HCT116 (cell line): ENCODE measurements around the gene GOLT1A. TPM values are rescaled to one million over a fixed set of nuclear protein-coding genes. Genes with fewer than 3 reads are reported as not detected.

ENCODE experiments used
- ATAC-seq: fragments of 200-7000 bp; cut with Tn5 transposase; 2 replicates; pipeline ENCODE4 v1.9.1; 2020; ENCODE audit warnings: mild to moderate bottlenecking, moderate library complexity
- BruUV-seq: library from RNA; stranded (reverse); fragments of 400-500 nt; replicated peaks from 2 replicates; lab custom pipeline; 2021; lab: Mats Ljungman, UMichigan
- CTCF ChIA-PET: fragments of 300-600 bp; sonication (Branson Sonifier 250); formaldehyde crosslinking; loops from one replicate; lab custom pipeline; 2021; ENCODE audit warnings: antibody characterized with exemption; lab: Charles Lee
- POLR2A ChIA-PET: fragments of 300-600, 350-600 bp; sonication (Branson Sonifier 250); formaldehyde crosslinking; loops from one replicate; lab custom pipeline; 2021; ENCODE audit warnings: antibody characterized with exemption; lab: Charles Lee
- RAD21 ChIA-PET, 2 experiments: fragments of 300-600 bp; sonication (Branson Sonifier 250); formaldehyde crosslinking; loops; one replicate each; lab custom pipeline; 2023; ENCODE audit warnings: low total read pairs in 2 of 2; ENCODE audit not compliant: uncharacterized antibody in 2 of 2, unreplicated experiment in 2 of 2, low non-redundant PET in 1 of 2; lab: Charles Lee
- DNase-seq: peaks from one replicate; pipeline ENCODE4 v3.0.0-alpha.2; 2010; ENCODE audit warnings: low read depth, low spot score
- H2AFZ ChIP-seq: fragments of 200-600 bp; shearing (Covaris generic), sonication (generic); 2 replicates; pipeline ENCODE4 v1.6.1; 2017; ENCODE audit warnings: low read depth, mixed run types, mixed read lengths, antibody characterized with exemption, low read length; ENCODE audit not compliant: poor library complexity, severe bottlenecking
- H3K27ac ChIP-seq: 2 replicates; pipeline ENCODE4 v1.5.1; 2012; ENCODE audit warnings: low read depth, low read length
- H3K27me3 ChIP-seq: fragments of 200-600 bp; sonication (generic); 2 replicates; pipeline ENCODE4 v1.6.1; 2016; ENCODE audit warnings: mixed run types, low read length, mixed read lengths; ENCODE audit not compliant: insufficient read depth
- H3K36me3 ChIP-seq, 2 experiments: fragments of 200-500 bp in 1 of 2; fragments of 200-600 bp in 1 of 2; sonication (Bioruptor generic) in 1 of 2; sonication (generic) in 1 of 2; 2 replicates each; pipeline versions ENCODE4 v1.5.1 to v1.6.1; 2014 to 2016; ENCODE audit warnings: low read length in 2 of 2, inconsistent platforms in 1 of 2, mixed read lengths in 1 of 2, mixed run types in 1 of 2; ENCODE audit not compliant: insufficient read depth in 2 of 2, control insufficient read depth in 1 of 2
- H3K4me1 ChIP-seq, 2 experiments: fragments of 200-600 bp in 1 of 2; sonication (generic) in 1 of 2; 2 replicates each; pipeline versions ENCODE4 v1.5.1 to v1.6.1; 2012 to 2017; ENCODE audit warnings: low read length in 2 of 2, inconsistent platforms in 1 of 2, mild to moderate bottlenecking in 1 of 2, mixed read lengths in 1 of 2, mixed run types in 1 of 2, moderate library complexity in 1 of 2; ENCODE audit not compliant: insufficient read depth in 2 of 2, control insufficient read depth in 1 of 2
- H3K4me2 ChIP-seq: fragments of 200-600 bp; sonication (generic); 2 replicates; pipeline ENCODE4 v1.6.1; 2017; ENCODE audit warnings: mixed run types, low read length, mixed read lengths
- H3K4me3 ChIP-seq, 2 experiments: fragments of 200-600 bp in 1 of 2; sonication (generic) in 1 of 2; replicated peaks in 1 of 2; 2 replicates each; pipeline ENCODE4 v1.5.1; 2011 to 2016; ENCODE audit warnings: low read length in 2 of 2, control low read depth in 1 of 2, low read depth in 1 of 2, mild to moderate bottlenecking in 1 of 2, mixed read lengths in 1 of 2, mixed run types in 1 of 2
- H3K79me2 ChIP-seq: fragments of 200-600 bp; sonication (generic); 2 replicates; pipeline ENCODE4 v1.6.1; 2017; ENCODE audit warnings: mild to moderate bottlenecking, mixed run types, low read length, moderate library complexity, mixed read lengths; ENCODE audit not compliant: insufficient read depth
- H3K9ac ChIP-seq: fragments of 200-600 bp; sonication (generic); 2 replicates; pipeline ENCODE4 v1.6.1; 2016; ENCODE audit warnings: low read length, mixed read lengths
- H3K9me2 ChIP-seq: fragments of 200-600 bp; sonication (generic), shearing (Covaris generic); 2 replicates; pipeline ENCODE4 v1.6.1; 2017; ENCODE audit warnings: mixed run types, mild to moderate bottlenecking, moderate library complexity; ENCODE audit not compliant: insufficient read depth
- H3K9me3 ChIP-seq, 2 experiments: fragments of 200-500 bp in 1 of 2; fragments of 200-600 bp in 1 of 2; sonication (Bioruptor generic) in 1 of 2; sonication (generic) in 1 of 2; 2 replicates each; pipeline ENCODE4 v1.6.1; 2014 to 2017; ENCODE audit warnings: low read length in 2 of 2, mixed read lengths in 2 of 2, inconsistent platforms in 1 of 2, low read depth in 1 of 2, mild to moderate bottlenecking in 1 of 2, mixed run types in 1 of 2, moderate library complexity in 1 of 2; ENCODE audit not compliant: control insufficient read depth in 1 of 2, insufficient read depth in 1 of 2
- H4K20me1 ChIP-seq: fragments of 200-600 bp; sonication (generic), shearing (Covaris generic); 2 replicates; pipeline ENCODE4 v1.6.1; 2017; ENCODE audit warnings: mixed run types, mild to moderate bottlenecking, moderate library complexity; ENCODE audit not compliant: insufficient read depth
- CBX3 ChIP-seq: IDR thresholded peaks from 2 replicates; pipeline ENCODE4 v1.6.1; 2012; ENCODE audit warnings: low read depth
- CEBPB ChIP-seq: IDR thresholded peaks from 2 replicates; pipeline ENCODE4 v1.6.1; 2012; ENCODE audit warnings: low read depth
- EGR1 ChIP-seq: IDR thresholded peaks from 2 replicates; pipeline ENCODE4 v1.6.1; 2012; ENCODE audit warnings: low read depth
- ELF1 ChIP-seq: IDR thresholded peaks from 2 replicates; pipeline ENCODE4 v1.6.1; 2012; ENCODE audit warnings: low read depth, borderline replicate concordance
- EZH2 ChIP-seq: fragments of 200-600 bp; sonication (generic); IDR thresholded peaks from 2 replicates; pipeline ENCODE4 v1.6.1; 2017; ENCODE audit warnings: antibody characterized with exemption, mixed run types
- EZH2phosphoT487 ChIP-seq: fragments of 200-600 bp; IDR thresholded peaks from 2 replicates; pipeline ENCODE4 v1.6.1; 2018; ENCODE audit warnings: antibody characterized with exemption, borderline replicate concordance
- JUND ChIP-seq: IDR thresholded peaks from 2 replicates; pipeline ENCODE4 v1.6.1; 2012
- MAX ChIP-seq: IDR thresholded peaks from 2 replicates; pipeline ENCODE4 v1.6.1; 2012
- POLR2AphosphoS5 ChIP-seq: IDR thresholded peaks from 2 replicates; pipeline ENCODE4 v1.6.1; 2011; ENCODE audit warnings: mild to moderate bottlenecking, low read depth, low read length, moderate library complexity
- REST ChIP-seq: IDR thresholded peaks from 2 replicates; pipeline ENCODE4 v1.6.1; 2012; ENCODE audit warnings: low read depth
- SIN3A ChIP-seq: IDR thresholded peaks from 2 replicates; pipeline ENCODE4 v1.6.1; 2012; ENCODE audit warnings: low read depth
- SP1 ChIP-seq: IDR thresholded peaks from 2 replicates; pipeline ENCODE4 v1.6.1; 2012; ENCODE audit warnings: low read depth
- SRF ChIP-seq: IDR thresholded peaks from 2 replicates; pipeline ENCODE4 v1.6.1; 2012; ENCODE audit warnings: low read depth
- TCF7L2 ChIP-seq: IDR thresholded peaks from 2 replicates; pipeline ENCODE4 v1.7.0; 2011; ENCODE audit warnings: borderline replicate concordance, inconsistent platforms; ENCODE audit not compliant: insufficient read depth, insufficient read length; ENCODE audit errors: extremely low read depth
- YY1 ChIP-seq: IDR thresholded peaks from 2 replicates; pipeline ENCODE4 v1.6.1; 2011; ENCODE audit warnings: low read length, low read depth, moderate library complexity, mild to moderate bottlenecking; ENCODE audit not compliant: insufficient replicate concordance; ENCODE audit errors: extremely low read depth
- ZFX ChIP-seq: fragments of 450-650 bp; IDR thresholded peaks from 2 replicates; pipeline ENCODE4 v1.6.1; 2017
- intact Hi-C: fragments of 100-400 bp; cut with micrococcal nuclease; formaldehyde crosslinking; loops from 2 replicates; pipeline ENCODE4 v1.10.0; 2022
- total RNA-seq: library from RNA; stranded (reverse); gene quantifications from one replicate; pipeline ENCODE4 v1.2.1, GENCODE V29; 2021; ENCODE audit not compliant: unreplicated experiment
- TF ChIP-seq, protein P1 (sequence below), 3 experiments: fragments of 200-600 bp in 1 of 3; sonication (generic) in 1 of 3; IDR thresholded peaks in 2 of 3; conservative IDR thresholded peaks in 1 of 3; 2 replicates each; pipeline ENCODE4 v1.5.1; 2012 to 2017; ENCODE audit warnings: low read depth in 2 of 3, low read length in 2 of 3, antibody characterized with exemption in 1 of 3, borderline replicate concordance in 1 of 3, control low read depth in 1 of 3, mild to moderate bottlenecking in 1 of 3, mixed read lengths in 1 of 3, mixed run types in 1 of 3, moderate library complexity in 1 of 3; ENCODE audit not compliant: insufficient read depth in 1 of 3
- TF ChIP-seq, protein P2 (sequence below): IDR thresholded peaks from 2 replicates; pipeline ENCODE4 v1.6.1; 2011; ENCODE audit warnings: mild to moderate bottlenecking, low read length, moderate library complexity; ENCODE audit not compliant: insufficient replicate concordance; ENCODE audit errors: extremely low read depth

Gene GOLT1A
- total RNA-seq, 1 experiment from 2014 or later: 8.0 TPM

- Histone ChIP-seq H3K79me2 (0 out of 2 replicates have a peak, but pooled peaks cover 4% of the 10 kb centered on the region), H3K9me2 (no peaks in the 10 kb centered on the region), H4K20me1 (no peaks in the 10 kb centered on the region), H3K4me2 (no peak overlapping the region), H3K9me3 (no peaks in the 10 kb centered on the region), H3K36me3 (no peaks in the 10 kb centered on the region), H3K27me3 (no peaks in the 10 kb centered on the region), H3K27ac (no peak overlapping the region), H3K4me3 (no peak overlapping the region), H3K9ac (no peak overlapping the region), H3K4me1 (peaks cover 20 to 45% of the 10 kb centered on the region in 2 experiments), H2AFZ (no peak overlapping the region)
- ChIA-PET POLR2A (no interaction called here), RAD21 (no interaction called here), CTCF (interaction anchor here (1.8 kb wide), 1 partner anchor 39 kb away, joined by 11 read pairs; no protein-coding TSS in a partner anchor)
- DNase-seq (no peak), ATAC-seq (no peak)
- TF ChIP-seq, protein P1, sequence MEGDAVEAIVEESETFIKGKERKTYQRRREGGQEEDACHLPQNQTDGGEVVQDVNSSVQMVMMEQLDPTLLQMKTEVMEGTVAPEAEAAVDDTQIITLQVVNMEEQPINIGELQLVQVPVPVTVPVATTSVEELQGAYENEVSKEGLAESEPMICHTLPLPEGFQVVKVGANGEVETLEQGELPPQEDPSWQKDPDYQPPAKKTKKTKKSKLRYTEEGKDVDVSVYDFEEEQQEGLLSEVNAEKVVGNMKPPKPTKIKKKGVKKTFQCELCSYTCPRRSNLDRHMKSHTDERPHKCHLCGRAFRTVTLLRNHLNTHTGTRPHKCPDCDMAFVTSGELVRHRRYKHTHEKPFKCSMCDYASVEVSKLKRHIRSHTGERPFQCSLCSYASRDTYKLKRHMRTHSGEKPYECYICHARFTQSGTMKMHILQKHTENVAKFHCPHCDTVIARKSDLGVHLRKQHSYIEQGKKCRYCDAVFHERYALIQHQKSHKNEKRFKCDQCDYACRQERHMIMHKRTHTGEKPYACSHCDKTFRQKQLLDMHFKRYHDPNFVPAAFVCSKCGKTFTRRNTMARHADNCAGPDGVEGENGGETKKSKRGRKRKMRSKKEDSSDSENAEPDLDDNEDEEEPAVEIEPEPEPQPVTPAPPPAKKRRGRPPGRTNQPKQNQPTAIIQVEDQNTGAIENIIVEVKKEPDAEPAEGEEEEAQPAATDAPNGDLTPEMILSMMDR (IDR thresholded peaks at IDR 0.05 in 2 of 3, conservative IDR thresholded peaks at IDR 0.05 in 1 of 3; ENCODE audit: borderline replicate concordance in 1 of 3, insufficient read depth in 1 of 3, low read depth in 2 of 3, low read length in 2 of 3): no peak
- TF ChIP-seq ELF1: no peak
- TF ChIP-seq CEBPB: no peak
- TF ChIP-seq MAX: no peak
- TF ChIP-seq SIN3A: no peak
- no peak for TF ChIP-seq CBX3
- no peak for TF ChIP-seq EZH2phosphoT487
- no peak for TF ChIP-seq EGR1
- no peak for TF ChIP-seq SP1
- no peak for TF ChIP-seq TCF7L2
- no peak for TF ChIP-seq EZH2
- no peak for TF ChIP-seq ZFX
- no peak for TF ChIP-seq YY1
- TF ChIP-seq POLR2AphosphoS5: no peak
- TF ChIP-seq REST: no peak
- no peak for TF ChIP-seq JUND
- TF ChIP-seq SRF: no peak
- TF ChIP-seq, protein P2, sequence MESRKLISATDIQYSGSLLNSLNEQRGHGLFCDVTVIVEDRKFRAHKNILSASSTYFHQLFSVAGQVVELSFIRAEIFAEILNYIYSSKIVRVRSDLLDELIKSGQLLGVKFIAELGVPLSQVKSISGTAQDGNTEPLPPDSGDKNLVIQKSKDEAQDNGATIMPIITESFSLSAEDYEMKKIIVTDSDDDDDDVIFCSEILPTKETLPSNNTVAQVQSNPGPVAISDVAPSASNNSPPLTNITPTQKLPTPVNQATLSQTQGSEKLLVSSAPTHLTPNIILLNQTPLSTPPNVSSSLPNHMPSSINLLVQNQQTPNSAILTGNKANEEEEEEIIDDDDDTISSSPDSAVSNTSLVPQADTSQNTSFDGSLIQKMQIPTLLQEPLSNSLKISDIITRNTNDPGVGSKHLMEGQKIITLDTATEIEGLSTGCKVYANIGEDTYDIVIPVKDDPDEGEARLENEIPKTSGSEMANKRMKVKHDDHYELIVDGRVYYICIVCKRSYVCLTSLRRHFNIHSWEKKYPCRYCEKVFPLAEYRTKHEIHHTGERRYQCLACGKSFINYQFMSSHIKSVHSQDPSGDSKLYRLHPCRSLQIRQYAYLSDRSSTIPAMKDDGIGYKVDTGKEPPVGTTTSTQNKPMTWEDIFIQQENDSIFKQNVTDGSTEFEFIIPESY: no peak
- intact Hi-C loops: no loop called here
- BruUV-seq: no TSS peak
Observed at GRCh38 chr1:204202481-204202880, 11.3 kb downstream of the GOLT1A start.
